ENCODE measurements around the gene CLCN2.

DNA sequence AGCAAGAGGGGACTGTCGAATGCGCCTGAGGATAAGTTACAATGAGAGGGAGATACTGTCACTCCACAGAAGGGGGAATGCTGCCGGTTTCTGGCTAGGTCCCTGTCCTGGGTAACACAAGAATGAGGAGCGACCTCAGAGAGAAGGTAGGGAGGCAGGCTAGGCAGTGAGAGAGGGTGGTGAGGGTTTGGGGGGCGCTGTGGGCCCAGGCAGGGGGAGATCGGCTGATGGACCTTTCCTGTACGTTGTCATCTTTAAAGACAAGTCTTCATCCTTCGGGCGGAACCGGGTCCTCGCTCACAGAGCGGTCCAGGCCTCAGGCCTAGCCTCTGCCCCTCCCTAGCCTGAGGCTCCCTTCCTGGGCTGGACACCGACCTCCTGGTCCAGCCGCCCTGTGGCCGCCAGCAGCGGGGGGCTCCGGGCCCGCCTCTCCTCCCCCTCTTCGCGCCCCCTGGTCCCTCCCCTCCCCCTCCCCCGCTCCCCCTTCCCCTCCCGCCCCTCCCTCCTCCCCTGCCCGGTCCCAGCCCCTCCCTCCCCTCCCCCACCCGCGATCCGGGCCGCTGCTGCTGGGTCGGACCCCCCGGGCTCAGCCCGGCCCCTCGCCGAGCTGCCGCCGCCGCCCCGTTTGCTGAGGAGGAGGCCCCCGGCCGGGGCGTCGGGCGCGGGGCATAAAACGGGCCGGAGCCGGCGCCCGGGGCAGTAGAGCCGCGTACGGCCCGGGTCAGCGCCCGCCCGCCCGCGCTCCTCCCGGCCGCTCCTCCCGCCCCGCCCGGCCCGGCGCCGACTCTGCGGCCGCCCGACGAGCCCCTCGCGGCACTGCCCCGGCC is 18.2 kb upstream of the CLCN2 start, which contains the start of gene CHRD:
- TF ChIP-seq EZH2 (IDR thresholded peaks at IDR 0.05; ENCODE audit: insufficient read depth, poor library complexity, severe bottlenecking) (no peak), EZH2phosphoT487 (IDR thresholded peaks at IDR 0.05; ENCODE audit: insufficient read depth, low read depth) (no peak)

Measured in GM23248 (cell line).